Fibroblast of the aortic adventitia (primary cell): ENCODE measurements around the gene TREML2. TPM values are rescaled to one million over a fixed set of nuclear protein-coding genes. Genes with fewer than 3 reads are reported as not detected.
A peak's percentile ranks its signal among the peaks of the same experiment; 100 is the strongest.

Source experiments
- DNase-seq: peaks from one replicate; pipeline ENCODE4 v3.0.0-alpha.2; 2010; ENCODE audit warnings: low read depth
- H3K4me3 ChIP-seq: 2 replicates; pipeline ENCODE4 v1.5.1; 2011; ENCODE audit warnings: low read depth, mild to moderate bottlenecking, control low read depth, low read length, moderate library complexity
- total RNA-seq: library from RNA; depleted of rRNA; stranded (reverse); fragments of >200 nt; gene quantifications from 2 replicates; pipeline ENCODE4 v1.2.3, GENCODE V29; 2012; ENCODE audit warnings: low replicate concordance
- TF ChIP-seq, protein P1 (sequence below): IDR thresholded peaks from 2 replicates; pipeline ENCODE4 v1.5.1; 2011; ENCODE audit warnings: mild to moderate bottlenecking, low read length, control low read depth, inconsistent platforms; ENCODE audit not compliant: insufficient read depth

TREML2 gene
- total RNA-seq, 1 donor, result not detected

DNA sequence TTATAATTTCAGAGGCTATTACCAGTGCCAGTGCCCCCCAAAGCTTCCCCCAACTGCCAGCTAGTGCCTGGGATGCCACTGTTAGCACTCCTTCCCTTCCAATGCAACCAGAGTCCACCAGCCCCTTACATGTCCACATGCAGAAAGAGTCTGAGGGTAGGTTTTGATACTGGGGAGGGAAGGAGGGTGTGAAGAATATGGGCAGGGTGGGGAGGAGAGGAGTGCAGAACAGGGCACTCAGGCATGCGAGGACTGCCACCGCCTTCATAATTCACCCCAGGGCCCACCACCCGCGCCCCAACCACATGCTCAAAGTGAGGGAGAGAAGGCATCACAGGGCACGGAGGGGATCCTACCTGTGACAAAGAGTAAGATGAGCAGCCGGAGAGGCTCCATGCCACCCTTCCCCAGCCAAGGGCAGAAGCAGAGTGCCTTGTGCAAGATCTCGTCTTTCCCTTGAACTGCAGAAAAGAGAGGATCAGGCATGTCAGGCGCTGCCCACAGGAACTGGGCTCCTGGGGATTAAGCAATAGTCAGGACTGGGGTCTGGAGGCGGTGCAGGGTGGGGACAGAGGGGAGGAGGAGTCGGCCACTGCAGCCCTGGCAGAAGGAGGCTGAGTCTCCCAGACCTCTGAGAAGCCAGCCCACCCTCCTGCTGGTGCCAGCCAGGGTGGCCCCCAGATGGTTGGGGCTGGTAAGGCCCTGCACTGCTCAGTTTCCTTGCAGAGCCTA is 38.1 kb downstream of the TREML2 start, which contains the start of gene TREM2:
TSS of gene TREM2 (minus strand) at position 430 of the 732 bp plus-strand sequence. CDS start at position 396, 34 bp downstream.
- H3K4me3 ChIP-seq, result no peak within 1 kb of the TSS
- DNase-seq, result no peak
- TF ChIP-seq, protein P1, sequence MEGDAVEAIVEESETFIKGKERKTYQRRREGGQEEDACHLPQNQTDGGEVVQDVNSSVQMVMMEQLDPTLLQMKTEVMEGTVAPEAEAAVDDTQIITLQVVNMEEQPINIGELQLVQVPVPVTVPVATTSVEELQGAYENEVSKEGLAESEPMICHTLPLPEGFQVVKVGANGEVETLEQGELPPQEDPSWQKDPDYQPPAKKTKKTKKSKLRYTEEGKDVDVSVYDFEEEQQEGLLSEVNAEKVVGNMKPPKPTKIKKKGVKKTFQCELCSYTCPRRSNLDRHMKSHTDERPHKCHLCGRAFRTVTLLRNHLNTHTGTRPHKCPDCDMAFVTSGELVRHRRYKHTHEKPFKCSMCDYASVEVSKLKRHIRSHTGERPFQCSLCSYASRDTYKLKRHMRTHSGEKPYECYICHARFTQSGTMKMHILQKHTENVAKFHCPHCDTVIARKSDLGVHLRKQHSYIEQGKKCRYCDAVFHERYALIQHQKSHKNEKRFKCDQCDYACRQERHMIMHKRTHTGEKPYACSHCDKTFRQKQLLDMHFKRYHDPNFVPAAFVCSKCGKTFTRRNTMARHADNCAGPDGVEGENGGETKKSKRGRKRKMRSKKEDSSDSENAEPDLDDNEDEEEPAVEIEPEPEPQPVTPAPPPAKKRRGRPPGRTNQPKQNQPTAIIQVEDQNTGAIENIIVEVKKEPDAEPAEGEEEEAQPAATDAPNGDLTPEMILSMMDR, result no peak

DNA sequence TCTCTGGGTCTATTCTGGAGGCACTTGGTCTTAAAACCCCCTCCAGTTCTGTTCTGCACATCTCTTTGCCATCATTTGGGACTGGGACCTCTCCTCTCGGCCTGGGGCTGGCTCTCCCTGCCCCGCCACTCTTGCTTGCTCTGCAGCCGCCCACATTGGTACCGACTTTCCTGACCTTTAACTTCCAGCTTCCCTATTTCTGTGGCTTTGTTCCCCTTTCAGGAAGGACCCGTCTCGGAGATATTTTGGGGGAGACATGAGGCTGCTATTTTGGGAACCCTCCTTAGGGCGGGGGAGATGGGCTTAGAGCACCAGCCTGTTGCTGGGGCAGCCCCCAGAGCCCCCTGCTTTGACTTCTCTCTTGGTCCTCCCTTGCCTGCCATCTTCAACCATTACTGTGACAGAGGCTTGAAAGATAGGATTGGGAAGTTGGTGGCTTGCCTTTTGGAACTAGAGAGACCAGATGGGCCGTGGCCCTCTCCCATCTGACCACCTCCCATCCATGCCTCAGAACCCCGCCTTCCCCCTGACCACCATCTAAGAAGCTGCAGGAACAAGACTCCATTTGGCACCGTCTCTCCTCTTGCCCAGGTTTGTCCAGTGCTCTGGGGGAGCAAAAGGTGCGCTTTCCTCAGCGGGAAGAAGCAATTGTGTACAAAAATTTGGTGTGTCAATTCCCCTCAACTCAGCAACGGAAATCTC is 38.9 kb downstream of the TREML2 start:
- no peak overlapping the region for H3K4me3 ChIP-seq
- DNase-seq, result no peak
- TF ChIP-seq, protein P1, result no peak

DNA sequence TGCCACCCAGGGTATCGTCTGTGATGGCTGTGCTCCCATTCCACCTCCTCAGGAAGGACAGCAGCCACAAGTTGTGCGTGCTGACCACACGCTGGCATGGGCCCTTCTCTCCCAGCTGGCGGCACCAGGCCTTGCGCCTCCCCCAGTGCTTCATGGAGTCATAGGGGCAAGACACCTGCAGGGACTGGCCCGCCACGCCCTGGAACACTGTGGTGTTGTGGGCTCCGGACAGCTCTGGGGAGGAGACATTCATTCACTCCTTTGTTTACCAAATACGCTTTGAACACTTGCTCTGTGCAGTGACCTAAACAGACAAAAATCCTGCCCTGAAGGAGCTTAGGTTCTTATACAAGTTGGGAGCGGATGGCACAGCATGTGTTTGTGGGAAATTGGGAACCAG is 39.6 kb downstream of the TREML2 start:
- H3K4me3 ChIP-seq, result no peak overlapping the region
- TF ChIP-seq, protein P1, result no peak
- no peak for DNase-seq

DNA sequence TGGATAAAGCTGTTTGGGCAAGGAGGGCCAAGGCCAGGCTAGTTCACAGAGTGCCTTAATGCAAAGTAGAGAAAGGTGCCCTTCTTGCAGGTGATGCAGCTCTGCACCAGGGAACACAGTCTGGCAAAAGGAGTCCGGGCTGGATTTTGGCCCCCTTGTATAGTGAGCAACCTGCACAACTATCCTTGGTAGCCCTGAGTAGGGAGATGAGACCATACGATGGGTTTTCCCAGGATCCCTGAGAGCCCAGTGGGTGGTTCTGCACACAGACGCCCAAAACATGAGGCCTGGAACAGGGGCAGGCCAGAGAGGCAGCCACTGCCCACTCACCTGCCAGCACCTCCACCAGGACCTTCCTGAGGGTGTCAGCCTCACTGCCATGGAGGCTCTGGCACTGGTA is 40.0 kb downstream of the TREML2 start:
- TF ChIP-seq, protein P1, result no peak
- no peak for DNase-seq
- H3K4me3 ChIP-seq, result no peak overlapping the region

DNA sequence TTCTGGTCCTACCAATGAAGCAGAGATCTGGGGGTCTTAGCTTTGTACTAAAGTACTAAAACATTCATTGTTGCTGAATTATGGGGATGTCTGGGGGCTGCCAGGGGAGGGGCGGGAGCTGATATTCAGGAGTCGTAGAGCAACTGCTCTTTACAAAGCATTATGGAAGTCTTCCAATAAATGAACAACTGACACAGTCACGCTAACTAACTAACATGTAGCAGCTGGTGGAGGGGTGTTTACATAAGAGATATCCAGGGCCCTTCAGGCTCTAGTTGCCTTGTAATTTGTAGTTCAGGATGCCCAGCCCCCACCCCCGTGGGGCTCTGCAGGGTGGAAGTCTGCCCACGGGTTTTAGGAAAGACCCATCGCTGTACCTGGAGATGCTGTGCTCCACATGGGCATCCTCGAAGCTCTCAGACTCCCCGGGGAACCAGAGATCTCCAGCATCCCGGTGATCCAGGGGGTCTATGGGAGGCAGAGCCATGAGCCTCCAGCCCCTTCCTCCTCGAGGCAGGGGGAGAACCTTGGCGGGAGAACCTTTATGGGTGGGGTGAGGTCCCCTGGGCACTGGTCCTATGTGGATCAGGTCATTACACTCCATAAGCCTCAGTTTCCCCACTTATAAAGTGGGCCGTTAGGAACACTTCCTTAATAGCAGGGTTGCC is 41.4 kb downstream of the TREML2 start:
- peak; percentile 47 for DNase-seq
- no peak overlapping the region for H3K4me3 ChIP-seq
- TF ChIP-seq, protein P1, result no peak

DNA sequence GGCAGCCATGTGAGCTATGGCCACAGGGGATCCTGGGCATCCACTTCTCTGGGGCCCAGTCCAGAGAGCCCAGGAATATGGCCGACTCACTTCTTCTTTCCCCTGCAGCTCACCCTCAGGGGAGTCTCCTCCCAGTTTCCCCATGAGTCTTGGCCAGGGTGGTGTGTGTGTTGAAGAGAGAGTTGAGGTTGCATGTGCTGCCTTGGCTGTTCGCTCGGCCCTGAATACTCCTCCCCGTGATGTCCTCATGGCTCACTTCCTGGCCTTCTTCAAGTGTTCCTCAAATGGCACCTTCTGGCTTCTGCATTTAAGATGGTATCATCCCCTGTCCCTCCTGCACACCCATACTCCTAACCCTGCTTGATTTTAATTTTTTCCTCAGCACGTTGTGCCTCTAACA is 43.6 kb downstream of the TREML2 start:
- DNase-seq, result no peak
- TF ChIP-seq, protein P1, result no peak
- H3K4me3 ChIP-seq, result no peak overlapping the region
